Hematopoietic multipotent progenitor cell treated with erythropoietin and hydrocortisone succinate and interleukin-3 and kit ligand, for 4 days (in vitro differentiated cells): ENCODE measurements around the gene NPHP4.
"Not testable (repeated sequence)": the region's sequence is repeated elsewhere in the genome, so short reads cannot be mapped to it uniquely, and the experiment has no call there.

Experiments used
- DNase-seq: peaks from one replicate; pipeline ENCODE4 v3.0.0-alpha.2; 2015

NPHP4 gene

DNA sequence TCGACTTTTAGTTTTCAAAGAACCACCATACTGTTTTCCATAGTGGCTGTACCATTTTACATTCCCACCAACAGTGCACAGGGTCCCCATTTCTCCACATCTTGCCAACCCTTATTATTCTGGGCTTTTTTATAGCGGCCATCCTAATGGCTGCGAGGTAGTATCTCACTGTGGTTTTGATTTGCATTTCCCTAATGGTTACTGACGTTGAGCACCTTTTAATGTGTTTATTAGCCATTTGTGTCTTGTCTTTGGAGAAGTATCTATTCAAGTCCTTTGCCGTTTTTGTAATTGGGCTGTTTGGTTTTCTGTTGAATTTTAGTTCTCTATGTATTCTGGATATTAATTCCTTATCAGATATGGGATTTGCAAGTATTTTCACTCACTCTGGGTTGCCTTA lies 31.1 kb upstream of the NPHP4 start:
- no peak for DNase-seq

DNA sequence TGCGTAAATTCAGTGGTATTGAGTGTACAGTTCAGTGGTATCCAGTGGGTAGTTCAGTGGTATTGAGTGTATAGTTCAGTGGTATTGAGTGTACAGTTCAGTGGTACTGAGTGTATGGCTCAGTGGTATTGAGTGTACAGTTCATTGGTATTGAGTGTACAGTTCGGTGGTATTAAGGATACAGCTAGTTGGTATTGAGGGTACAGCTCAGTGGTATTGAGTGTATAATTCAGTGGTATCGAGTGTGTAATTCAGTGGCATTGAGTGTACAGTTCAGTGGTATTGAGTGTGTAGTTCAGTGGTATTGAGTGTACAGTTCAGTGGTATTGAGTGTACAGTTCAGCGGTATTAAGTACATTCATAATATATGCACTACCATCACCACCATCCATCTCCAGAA lies 30.0 kb upstream of the NPHP4 start:
- no peak for DNase-seq

- DNase-seq: no peak
Observed at GRCh38 chr1:6019166-6019845, 27.1 kb upstream of the NPHP4 start.

DNA sequence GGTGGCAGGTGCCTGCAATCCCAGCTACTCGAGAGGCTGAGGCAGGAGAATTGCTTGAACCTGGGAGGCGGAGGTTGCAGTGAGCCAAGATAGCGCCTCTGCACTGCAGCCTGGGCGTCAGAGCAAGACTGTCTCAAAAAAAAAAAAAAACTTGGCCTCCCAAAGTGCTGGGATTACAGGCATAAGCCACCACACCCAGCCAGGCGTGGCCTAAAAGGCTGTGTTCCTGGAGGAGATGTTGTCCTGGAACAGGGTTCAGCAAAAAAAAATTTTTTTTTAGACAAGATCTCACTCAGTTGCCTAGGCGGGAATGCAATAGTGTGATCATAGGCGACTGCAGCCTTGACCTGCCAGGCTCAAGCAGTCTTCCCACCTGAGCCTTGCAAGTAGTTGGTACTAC lies 25.4 kb upstream of the NPHP4 start:
- not testable (repeated sequence) for DNase-seq

GRCh38 chr1:6016191-6016865 lies 24.1 kb upstream of the NPHP4 start:
- DNase-seq: no peak

DNA sequence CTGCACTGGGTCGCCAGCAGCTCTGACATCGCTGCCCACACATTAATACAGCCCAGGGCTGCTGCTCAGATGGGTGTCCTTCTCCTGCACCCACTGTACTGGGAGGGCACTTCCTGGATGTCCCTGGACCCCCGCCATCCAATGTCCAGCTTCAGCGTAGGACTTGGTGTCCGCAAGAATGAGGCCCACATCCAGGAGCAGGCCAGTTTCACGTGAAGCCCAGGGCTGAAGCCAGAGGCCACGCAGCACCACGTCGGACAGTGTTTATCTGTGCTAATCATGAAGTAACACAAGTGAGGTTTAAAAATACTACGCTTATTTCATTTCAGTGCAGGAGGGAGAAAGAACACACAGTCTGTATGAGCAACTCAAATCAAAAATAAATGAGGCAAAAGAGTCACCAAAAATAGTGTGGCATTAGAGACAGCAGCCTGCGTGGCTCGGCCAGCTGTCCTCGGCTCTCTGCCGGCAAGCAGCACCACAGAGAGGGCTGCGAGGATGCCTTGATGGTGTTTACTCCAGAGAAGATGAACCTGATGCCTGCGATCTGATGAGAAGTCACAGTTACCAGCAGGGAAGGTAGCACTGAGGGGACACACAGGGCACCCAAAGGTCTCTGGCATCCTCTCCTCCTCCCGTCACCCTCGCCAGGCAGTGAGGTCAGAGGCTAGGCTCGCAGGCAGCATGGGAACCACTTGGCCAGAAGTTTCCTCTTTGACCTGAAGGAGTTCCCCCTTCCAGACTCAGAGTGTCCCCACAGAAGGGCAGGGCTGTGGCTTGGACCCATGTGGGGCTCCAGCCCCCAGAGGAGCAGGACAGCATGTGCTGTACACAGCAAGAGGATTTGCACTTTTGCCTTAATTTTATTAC lies 22.1 kb upstream of the NPHP4 start:
- peak; percentile 31 for DNase-seq

- DNase-seq: no peak
Observed at GRCh38 chr1:6013491-6013890, 21.3 kb upstream of the NPHP4 start.

DNA sequence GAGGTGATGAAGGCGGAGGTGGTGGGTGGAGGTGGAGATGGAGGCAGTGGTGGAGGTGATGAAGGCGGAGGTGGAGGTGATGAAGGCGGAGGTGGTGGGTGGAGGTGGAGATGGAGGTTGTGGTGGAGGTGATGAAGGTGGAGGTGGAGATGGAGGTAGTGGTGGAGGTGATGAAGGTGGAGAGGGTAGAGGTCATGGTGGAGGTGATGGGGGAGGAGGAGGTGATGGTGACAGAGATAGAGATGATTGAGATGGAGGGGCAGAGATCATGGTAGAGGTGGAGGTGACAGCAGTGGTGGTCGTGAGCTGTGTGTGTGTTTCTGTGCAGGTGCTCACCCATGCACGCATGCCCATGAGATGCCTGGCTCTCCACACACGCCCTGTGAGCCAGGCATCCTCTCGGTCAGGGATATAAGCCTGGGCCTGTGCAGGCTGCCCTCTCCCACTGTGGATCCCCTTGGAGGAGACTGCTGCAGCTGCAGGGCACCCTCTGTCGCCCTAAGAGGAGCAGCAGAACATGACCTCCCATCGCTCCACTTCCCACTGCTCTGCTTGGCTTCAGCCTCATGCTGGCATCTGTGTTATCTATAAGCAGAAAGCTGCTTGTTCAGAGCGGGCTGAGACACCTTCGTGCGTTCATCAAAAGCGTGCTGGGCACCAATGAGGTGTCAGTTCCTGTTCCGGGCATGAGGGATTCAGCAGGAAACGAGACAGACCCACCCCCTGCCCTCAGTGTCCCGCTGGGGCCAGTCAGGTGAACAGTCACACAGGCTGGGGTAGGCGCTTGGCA lies 20.5 kb upstream of the NPHP4 start:
- DNase-seq: no peak

DNA sequence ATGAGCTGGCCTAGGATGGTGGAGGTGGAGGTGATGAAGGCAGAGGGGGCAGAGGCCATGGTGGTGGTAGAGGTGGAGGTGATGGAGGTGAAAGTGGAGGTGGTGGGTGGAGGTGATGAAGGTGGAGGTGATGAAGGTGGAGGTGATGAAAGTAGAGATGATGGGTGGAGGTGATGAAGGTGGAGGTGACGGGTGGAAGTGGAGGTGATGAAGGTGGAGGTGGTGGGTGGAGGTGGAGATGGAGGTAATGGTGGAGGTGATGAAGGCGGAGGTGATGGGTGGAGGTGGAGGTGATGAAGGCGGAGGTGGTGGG lies 19.7 kb upstream of the NPHP4 start:
- no peak for DNase-seq

DNA sequence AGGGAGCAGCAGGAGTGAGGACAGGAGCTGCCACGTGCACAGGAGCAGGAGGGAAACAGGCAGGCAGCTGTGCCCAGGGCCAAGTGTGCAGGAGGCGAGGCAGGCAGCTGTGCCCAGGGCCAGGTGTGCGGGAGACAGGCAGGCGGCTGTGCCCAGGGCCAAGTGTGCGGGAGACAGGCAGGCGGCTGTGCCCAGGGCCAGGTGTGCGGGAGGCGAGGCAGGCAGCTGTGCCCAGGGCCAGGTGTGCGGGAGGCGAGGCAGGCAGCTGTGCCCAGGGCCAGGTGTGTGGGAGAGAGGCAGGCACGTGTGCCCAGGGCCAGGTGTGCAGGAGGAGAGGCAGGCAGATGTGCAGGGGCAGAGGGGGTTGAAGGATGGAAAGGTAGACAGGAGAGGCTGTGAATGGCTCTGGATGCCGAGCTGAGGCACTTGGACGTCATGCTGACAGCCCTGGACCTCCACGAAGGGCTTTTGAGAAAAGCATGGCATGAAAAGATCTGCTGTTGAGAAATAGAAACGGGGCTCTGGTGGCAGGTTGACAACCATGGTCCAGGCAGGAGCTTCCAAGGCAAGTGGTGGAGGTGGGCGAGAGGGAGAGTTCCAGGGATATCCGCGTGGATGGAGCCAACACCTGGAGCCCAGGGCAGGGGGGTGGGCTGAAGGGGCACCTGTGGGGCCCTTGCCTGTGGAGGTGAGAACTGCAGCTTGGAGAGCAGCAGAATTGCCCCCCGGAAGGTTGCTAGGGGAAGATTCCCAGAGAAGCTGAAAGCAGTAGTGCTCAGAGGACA lies 19.1 kb upstream of the NPHP4 start:
- no peak for DNase-seq

DNA sequence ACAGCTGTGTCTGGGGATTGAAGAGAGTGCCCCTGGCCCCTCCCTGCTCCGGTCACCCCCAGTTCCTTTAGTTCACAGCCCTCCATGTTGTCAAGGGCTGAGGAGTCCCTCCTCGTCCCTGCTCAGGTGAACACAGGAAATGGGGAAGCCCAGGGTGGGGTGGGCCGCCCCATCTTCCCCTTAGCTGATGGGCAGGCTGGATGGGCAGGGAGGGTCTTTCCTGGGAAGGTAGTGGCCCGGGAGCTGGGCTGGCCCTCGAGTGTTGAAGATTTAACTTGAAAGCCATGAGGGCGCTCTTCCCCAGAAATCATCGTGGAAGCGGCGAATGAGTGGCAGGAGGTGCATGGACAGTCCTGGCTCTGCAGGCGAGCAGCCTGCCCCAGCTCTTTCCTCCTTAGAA lies 18.3 kb upstream of the NPHP4 start:
- no peak for DNase-seq

DNA sequence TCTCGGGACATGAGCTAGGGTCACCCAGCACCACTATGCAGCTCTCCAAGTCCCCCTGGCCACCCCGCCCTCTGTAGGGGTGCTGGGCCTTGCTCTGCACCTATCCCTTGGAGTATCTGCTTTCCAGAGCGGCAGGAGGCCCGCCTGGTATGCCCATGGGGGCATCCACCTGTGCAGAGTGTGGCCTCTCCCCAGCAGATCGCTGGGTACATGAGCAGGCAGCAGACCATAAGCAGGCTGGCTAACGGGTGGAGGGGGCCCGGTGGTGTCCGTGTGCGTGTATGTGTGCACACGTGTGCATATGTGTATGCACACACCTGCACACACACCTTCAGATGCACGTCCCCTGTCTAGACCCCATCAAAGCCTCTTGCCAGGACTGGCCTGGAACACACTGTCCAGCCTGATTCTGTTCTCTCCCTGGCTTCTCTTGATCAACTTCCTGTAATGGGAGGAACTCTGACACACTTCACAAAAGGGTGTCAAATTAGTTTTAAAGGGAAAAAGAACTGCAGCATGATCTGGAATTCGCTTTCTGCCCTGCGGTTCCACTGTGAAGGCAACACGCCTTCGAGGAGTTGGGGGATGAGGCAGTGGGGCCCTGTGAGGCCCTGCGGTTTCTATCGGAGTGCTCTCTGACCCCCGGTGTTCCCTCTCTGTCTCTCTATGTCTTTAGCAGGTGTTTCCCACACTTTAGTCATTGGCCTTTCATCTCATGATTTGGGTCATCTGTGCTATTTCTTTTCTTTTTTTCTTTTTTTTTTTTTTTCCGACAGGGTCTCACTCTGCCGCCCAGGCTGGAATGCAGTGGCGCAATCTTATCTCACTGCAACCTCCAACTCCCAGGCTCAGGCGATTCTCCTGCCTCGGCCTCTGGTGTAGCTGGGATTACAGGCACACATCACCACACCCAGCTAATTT lies 17.2 kb upstream of the NPHP4 start:
- DNase-seq: no peak

DNA sequence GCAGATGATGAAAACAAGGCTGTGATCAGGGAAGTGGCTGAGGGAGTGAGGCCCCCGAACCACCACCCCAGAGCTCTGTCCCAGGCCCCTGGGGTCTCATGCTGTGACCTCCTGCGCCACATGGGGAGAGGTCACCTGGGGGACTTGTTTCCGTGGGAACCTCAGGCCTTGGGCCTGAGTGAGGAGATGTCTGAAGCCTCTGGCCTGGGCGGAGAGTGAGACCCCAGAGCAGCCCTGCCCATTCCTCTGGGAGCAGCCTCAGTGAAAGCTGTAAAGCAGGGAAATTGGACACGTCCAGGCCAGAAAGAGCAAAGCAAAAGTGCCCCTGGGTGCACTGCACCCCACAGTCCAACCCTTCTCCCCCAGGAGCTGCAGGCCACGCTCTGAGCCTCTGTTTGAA lies 16.5 kb upstream of the NPHP4 start:
- DNase-seq: no peak

- DNase-seq: no peak
Observed at GRCh38 chr1:6008084-6008415, 15.8 kb upstream of the NPHP4 start.

DNA sequence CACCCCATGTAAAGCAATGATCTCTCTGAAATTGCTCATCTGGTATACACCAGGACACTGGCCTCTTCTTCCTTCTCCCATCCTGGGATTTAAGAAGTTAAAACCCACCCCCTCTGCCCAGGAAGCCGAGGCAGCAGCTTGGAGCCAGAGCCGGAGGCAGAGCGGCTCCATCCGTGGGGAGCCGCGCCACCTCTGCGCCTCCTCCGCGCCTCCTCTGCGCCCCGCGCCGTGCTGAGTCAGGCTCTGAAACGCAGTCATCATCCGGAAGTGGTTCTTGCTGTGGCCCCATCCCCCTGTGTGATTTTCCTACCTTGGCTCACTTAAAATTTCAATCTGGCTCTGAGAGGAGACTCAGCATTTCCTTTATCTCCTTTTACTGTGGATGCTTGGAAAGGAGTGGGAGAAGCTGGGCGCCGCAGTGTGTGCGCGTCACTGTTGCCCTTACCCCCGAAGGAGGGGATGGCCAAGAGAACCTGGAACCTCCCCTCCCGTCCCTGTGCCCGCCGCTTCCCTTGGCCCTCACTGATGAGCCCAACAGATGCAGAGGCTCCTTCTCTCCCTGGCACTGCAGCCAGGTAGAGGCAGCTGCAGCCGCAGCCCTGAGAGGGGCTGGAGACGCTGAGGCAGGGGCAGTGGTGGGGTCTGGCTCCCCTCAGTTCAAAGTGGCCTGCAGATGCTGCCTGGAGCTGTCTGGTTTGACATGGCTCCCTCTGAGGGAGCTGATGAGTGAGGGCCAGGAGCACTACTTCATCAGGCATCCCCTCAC lies 15.3 kb upstream of the NPHP4 start:
- no peak for DNase-seq

DNA sequence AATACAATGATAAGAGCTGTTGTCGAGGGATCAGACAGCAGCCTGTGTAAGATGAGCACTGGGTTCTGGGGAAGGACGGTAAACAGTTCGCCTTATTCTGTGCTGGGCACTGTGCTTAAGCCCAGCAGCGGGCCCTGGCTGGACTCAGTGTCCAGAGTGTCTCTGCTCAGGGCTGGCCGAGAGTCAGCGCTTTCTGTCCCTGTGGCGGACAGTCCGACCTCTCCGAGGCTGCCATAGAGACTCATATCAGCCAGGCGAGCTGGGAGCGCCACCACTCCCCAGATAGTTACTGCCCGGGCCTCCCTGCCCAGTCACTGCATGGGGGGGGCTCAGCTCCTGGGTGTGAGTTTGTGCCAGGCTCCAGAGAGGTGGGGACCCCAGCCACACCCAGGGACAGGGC lies 14.7 kb upstream of the NPHP4 start:
- DNase-seq: no peak

DNA sequence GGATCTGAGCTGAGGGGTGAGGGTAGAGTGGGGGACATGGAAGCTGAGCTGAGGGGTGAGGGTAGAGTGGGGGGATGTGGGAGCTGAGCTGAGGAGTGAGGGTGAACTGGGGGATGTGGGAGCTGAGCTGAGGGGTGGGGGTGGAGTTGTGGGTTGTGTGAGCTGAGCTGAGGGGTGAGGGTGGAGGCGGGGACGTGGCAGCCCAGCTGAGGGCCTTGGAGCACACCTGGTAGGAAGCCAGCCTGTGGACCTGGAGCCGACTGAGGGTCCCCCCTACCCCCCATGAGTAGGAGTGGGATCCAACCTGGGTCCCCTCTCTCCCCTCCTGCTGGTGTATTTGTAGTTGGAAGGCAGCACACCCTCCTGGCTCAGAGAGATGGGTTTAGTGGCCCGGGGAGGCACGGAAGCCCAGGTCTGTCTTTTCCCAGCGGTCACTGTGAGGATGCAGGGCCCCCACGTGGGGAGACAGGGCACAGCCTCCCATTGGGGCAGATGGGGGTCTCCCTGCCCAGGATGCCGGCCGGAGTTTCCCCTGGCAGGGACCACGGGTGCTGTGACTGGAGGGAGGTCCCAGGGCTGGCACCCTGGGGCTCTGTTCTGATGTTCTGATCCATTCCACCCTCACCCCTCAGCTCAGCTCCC lies 13.2 kb upstream of the NPHP4 start:
- no peak for DNase-seq

GRCh38 chr1:6004412-6005123 lies 12.3 kb upstream of the NPHP4 start:
- no peak for DNase-seq
